Measurements from ENCODE around the gene SERPINA1. TPM values are rescaled to one million over a fixed set of nuclear protein-coding genes. Genes with fewer than 3 reads are reported as not detected.

The SERPINA1 gene
- total RNA-seq, 1 experiment from 2014 or later, result 9.1 TPM

- intact Hi-C loops (cut with micrococcal nuclease), result no loop called here
- Histone ChIP-seq H2AFZ (ENCODE audit: low read depth, low read length, poor library complexity, severe bottlenecking) (no peak overlapping the region), H3K27me3 (ENCODE audit: insufficient read depth, low read length) (no peaks in the 10 kb centered on the region), H3K9me3 (ENCODE audit: control insufficient read depth in 1 of 2, insufficient read depth in 1 of 2, low read depth in 1 of 2, low read length in 2 of 2) (no peaks in the 10 kb centered on the region), H4K20me1 (ENCODE audit: insufficient read depth) (no peaks in the 10 kb centered on the region), H3K27ac (ENCODE audit: low read depth, low read length) (no peak overlapping the region), H3K4me2 (ENCODE audit: low read length) (no peak overlapping the region), H3K9ac (ENCODE audit: low read length) (no peak overlapping the region), H3K4me3 (replicated peaks in 1 of 2; ENCODE audit: low read depth in 1 of 2, low read length in 2 of 2) (no peak overlapping the region), H3K4me1 (ENCODE audit: control insufficient read depth in 1 of 2, insufficient read depth in 2 of 2, low read length in 2 of 2) (0 out of 4 replicates have a peak, but pooled peaks cover 0 to 3% of the 10 kb centered on the region in 2 experiments), H3K36me3 (ENCODE audit: control insufficient read depth in 1 of 2, insufficient read depth in 2 of 2, low read length in 2 of 2) (no peaks in the 10 kb centered on the region), H3K79me2 (ENCODE audit: insufficient read depth, low read length) (no peaks in the 10 kb centered on the region), H3K9me2 (ENCODE audit: insufficient read depth) (no peaks in the 10 kb centered on the region)
- POLR2A ChIA-PET, result no interaction called here
- RAD21 ChIA-PET (ENCODE audit: low non-redundant PET in 1 of 2, low total read pairs in 2 of 2, uncharacterized antibody in 2 of 2, unreplicated experiment in 2 of 2), result no interaction called here
- no peak for DNase-seq (ENCODE audit: low read depth, low spot score)
- CTCF ChIA-PET, result no interaction called here
- no TSS peak for BruUV-seq (replicated peaks)
- no peak for ATAC-seq
- TF ChIP-seq ATF3 (IDR thresholded peaks at IDR 0.05) (no peak), CEBPB (IDR thresholded peaks at IDR 0.05; ENCODE audit: low read depth) (no peak), TCF7L2 (IDR thresholded peaks at IDR 0.05; ENCODE audit: borderline replicate concordance, extremely low read depth, insufficient read depth, insufficient read length) (no peak), CTCF (IDR thresholded peaks at IDR 0.05 in 2 of 3, conservative IDR thresholded peaks at IDR 0.05 in 1 of 3; ENCODE audit: borderline replicate concordance in 1 of 3, insufficient read depth in 1 of 3, low read depth in 2 of 3, low read length in 2 of 3) (no peak)
- TF ChIP-seq, protein P1, sequence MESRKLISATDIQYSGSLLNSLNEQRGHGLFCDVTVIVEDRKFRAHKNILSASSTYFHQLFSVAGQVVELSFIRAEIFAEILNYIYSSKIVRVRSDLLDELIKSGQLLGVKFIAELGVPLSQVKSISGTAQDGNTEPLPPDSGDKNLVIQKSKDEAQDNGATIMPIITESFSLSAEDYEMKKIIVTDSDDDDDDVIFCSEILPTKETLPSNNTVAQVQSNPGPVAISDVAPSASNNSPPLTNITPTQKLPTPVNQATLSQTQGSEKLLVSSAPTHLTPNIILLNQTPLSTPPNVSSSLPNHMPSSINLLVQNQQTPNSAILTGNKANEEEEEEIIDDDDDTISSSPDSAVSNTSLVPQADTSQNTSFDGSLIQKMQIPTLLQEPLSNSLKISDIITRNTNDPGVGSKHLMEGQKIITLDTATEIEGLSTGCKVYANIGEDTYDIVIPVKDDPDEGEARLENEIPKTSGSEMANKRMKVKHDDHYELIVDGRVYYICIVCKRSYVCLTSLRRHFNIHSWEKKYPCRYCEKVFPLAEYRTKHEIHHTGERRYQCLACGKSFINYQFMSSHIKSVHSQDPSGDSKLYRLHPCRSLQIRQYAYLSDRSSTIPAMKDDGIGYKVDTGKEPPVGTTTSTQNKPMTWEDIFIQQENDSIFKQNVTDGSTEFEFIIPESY (IDR thresholded peaks at IDR 0.05; ENCODE audit: extremely low read depth, insufficient replicate concordance, low read length), result no peak
- TF ChIP-seq, protein P2, sequence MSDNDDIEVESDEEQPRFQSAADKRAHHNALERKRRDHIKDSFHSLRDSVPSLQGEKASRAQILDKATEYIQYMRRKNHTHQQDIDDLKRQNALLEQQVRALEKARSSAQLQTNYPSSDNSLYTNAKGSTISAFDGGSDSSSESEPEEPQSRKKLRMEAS (IDR thresholded peaks at IDR 0.05), result no peak
These were observed 56.3 kb downstream of the SERPINA1 start for GRCh38 chr14:94332063-94332583.

Measured in HCT116 (cell line).